PC-9 (cell line): ENCODE results near the gene DUS1L.

ENCODE experiments used
- CTCF ChIP-seq: fragments of 200-600 bp; sonication (generic); conservative IDR thresholded peaks from 2 replicates; pipeline ENCODE4 v1.6.1; 2017; ENCODE audit warnings: mixed run types, antibody characterized with exemption, mild to moderate bottlenecking, moderate library complexity
- EZH2 ChIP-seq: fragments of 200-600 bp; sonication (generic); IDR thresholded peaks from 2 replicates; pipeline ENCODE4 v1.8.0; 2017; ENCODE audit warnings: antibody characterized with exemption, low read depth

DNA sequence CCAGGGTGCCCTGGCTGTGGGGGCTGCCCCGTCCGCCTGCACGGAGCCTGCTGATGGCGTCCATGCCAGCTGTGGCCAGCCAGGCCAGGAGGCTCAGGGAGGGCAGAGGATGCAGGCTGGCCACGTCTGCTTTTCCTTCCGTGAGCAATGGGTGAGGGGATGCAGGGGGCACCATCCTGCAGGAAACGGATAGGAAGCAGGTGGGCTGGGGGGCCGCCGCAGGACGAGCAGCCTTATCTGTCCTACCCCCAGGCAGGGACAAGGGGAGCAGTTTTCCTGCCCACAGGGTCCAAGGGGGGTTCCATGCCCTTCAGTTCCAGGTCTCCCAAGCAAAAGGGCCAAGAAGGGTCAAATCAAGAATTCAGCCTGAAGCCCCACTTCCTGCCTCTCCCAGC is 6.8 kb downstream of the DUS1L start:
- no peak for TF ChIP-seq CTCF
- TF ChIP-seq EZH2: no peak
